IMR-90 (cell line): ENCODE measurements around the gene SMC5.

Experiments
- CTCF ChIP-seq: conservative IDR thresholded peaks from 2 replicates; pipeline ENCODE4 v1.5.1; 2012; ENCODE audit warnings: mild to moderate bottlenecking, low read depth, low read length, improper control_type of control experiment
- FOS ChIP-seq: fragments of 150-350 bp; IDR thresholded peaks from 2 replicates; pipeline ENCODE4 v1.6.1; 2016; ENCODE audit warnings: low read depth, low read length
- MAFK ChIP-seq: IDR thresholded peaks from 2 replicates; pipeline ENCODE4 v1.6.1; 2012; ENCODE audit warnings: low read depth, low read length, improper control_type of control experiment
- MXI1 ChIP-seq: IDR thresholded peaks from 2 replicates; pipeline ENCODE4 v1.6.1; 2012; ENCODE audit warnings: low read depth, mild to moderate bottlenecking, low read length, moderate library complexity, borderline replicate concordance
- POLR2A ChIP-seq: IDR thresholded peaks from 2 replicates; pipeline ENCODE4 v1.6.1; 2012; ENCODE audit warnings: mild to moderate bottlenecking, low read depth, low read length
- RAD21 ChIP-seq: IDR thresholded peaks from 2 replicates; pipeline ENCODE4 v1.6.1; 2012; ENCODE audit warnings: low read length, improper control_type of control experiment
- USF2 ChIP-seq: fragments of 150-350 bp; IDR thresholded peaks from 2 replicates; pipeline ENCODE4 v1.6.1; 2017; ENCODE audit warnings: mild to moderate bottlenecking, antibody characterized with exemption, low read length, low read depth

GRCh38 chr9:70367305-70367930 is 108.6 kb downstream of the SMC5 start:
- TF ChIP-seq RAD21 (no peak), MXI1 (no peak), CTCF (no peak), FOS (no peak), POLR2A (no peak), MAFK (no peak), USF2 (no peak)
